Endothelial cell of umbilical vein (primary cell): ENCODE data around the gene CREG1. TPM values are rescaled to one million over a fixed set of nuclear protein-coding genes. Genes with fewer than 3 reads are reported as not detected.

Experiments used
- BruUV-seq: library from RNA; stranded (reverse); fragments of 400-500 nt; replicated peaks from 2 replicates; lab custom pipeline; 2021; lab: Mats Ljungman, UMichigan
- CTCF ChIA-PET: fragments of 300-600, 350-600 bp; sonication (Branson Sonifier 250); formaldehyde crosslinking; loops from one replicate; lab custom pipeline; 2021; ENCODE audit warnings: antibody characterized with exemption, inconsistent platforms; lab: Charles Lee
- POLR2A ChIA-PET: fragments of 300-600, 350-600 bp; sonication (Branson Sonifier 250); formaldehyde crosslinking; loops from one replicate; lab custom pipeline; 2021; ENCODE audit warnings: antibody characterized with exemption, inconsistent platforms; lab: Charles Lee
- DNase-seq: peaks from one replicate; pipeline ENCODE4 v3.0.0-alpha.2; 2011; ENCODE audit warnings: low read depth, low spot score
- FAIRE-seq: peaks from 2 replicates; lab custom pipeline; 2011; peaks lifted over from hg19 to GRCh38; lab: Jason Lieb, UNC
- H2AFZ ChIP-seq: 2 replicates; pipeline ENCODE4 v1.6.0; 2012; ENCODE audit warnings: low read depth, low read length, control low read depth, inconsistent platforms
- H3K27ac ChIP-seq: 2 replicates; pipeline ENCODE4 v1.5.1; 2011; ENCODE audit warnings: low read depth, mild to moderate bottlenecking, control low read depth, low read length, moderate library complexity; ENCODE audit not compliant: insufficient read depth
- H3K27me3 ChIP-seq, 2 experiments: 2 replicates each; pipeline versions ENCODE4 v1.6.0 to v1.6.1; 2011; ENCODE audit warnings: low read length in 2 of 2, mixed read lengths in 1 of 2; ENCODE audit not compliant: control insufficient read depth in 2 of 2, insufficient read depth in 2 of 2
- H3K36me3 ChIP-seq, 2 experiments: 2 replicates in 1 of 2; 3 replicates in 1 of 2; pipeline ENCODE4 v1.5.1; 2011; ENCODE audit warnings: low read length in 2 of 2, mild to moderate bottlenecking in 1 of 2, moderate library complexity in 1 of 2; ENCODE audit not compliant: control insufficient read depth in 2 of 2, insufficient read depth in 2 of 2; ENCODE audit errors: extremely low read depth in 1 of 2
- H3K4me1 ChIP-seq: 3 replicates; pipeline ENCODE4 v1.5.1; 2011; ENCODE audit warnings: mild to moderate bottlenecking, low read length; ENCODE audit not compliant: control insufficient read depth, insufficient read depth; ENCODE audit errors: extremely low read depth
- H3K4me2 ChIP-seq: 2 replicates; pipeline ENCODE4 v1.6.1; 2011; ENCODE audit warnings: low read length, control low read depth, mixed read lengths; ENCODE audit not compliant: insufficient read depth
- H3K4me3 ChIP-seq, 3 experiments: fragments of 200-600 bp in 1 of 3; sonication (generic), shearing (Covaris generic) in 1 of 3; replicated peaks in 1 of 3; 2 replicates each; pipeline ENCODE4 v1.5.1; 2011 to 2016; ENCODE audit warnings: control low read depth in 3 of 3, low read length in 3 of 3, mild to moderate bottlenecking in 2 of 3, inconsistent platforms in 1 of 3, low read depth in 1 of 3, moderate library complexity in 1 of 3; ENCODE audit not compliant: insufficient read depth in 1 of 3
- H3K79me2 ChIP-seq: 2 replicates; pipeline ENCODE4 v1.6.0; 2012; ENCODE audit warnings: low read length, inconsistent platforms; ENCODE audit not compliant: control insufficient read depth, insufficient read depth
- H3K9ac ChIP-seq: replicated peaks from 2 replicates; pipeline ENCODE3; 2011; ENCODE audit warnings: low read length, control low read depth; ENCODE audit not compliant: insufficient read depth; ENCODE audit errors: extremely low read depth
- H3K9me1 ChIP-seq: replicated peaks from 3 replicates; pipeline ENCODE4 v1.6.0; 2011; ENCODE audit warnings: mild to moderate bottlenecking, low read length; ENCODE audit not compliant: control insufficient read depth, insufficient read depth; ENCODE audit errors: extremely low read depth
- H3K9me3 ChIP-seq: replicated peaks from 2 replicates; pipeline ENCODE4 v1.5.1; 2012; ENCODE audit warnings: low read length, inconsistent platforms; ENCODE audit not compliant: control insufficient read depth, insufficient read depth
- H4K20me1 ChIP-seq: replicated peaks from 2 replicates; pipeline ENCODE3; 2011; ENCODE audit warnings: mild to moderate bottlenecking, low read length; ENCODE audit not compliant: control insufficient read depth, insufficient read depth; ENCODE audit errors: extremely low read depth
- EZH2 ChIP-seq: IDR thresholded peaks from 2 replicates; pipeline ENCODE4 v1.6.1; 2012; ENCODE audit warnings: borderline replicate concordance, low read depth, mild to moderate bottlenecking, moderate library complexity, low read length, inconsistent platforms; ENCODE audit not compliant: severe bottlenecking
- FOS ChIP-seq: IDR thresholded peaks from 2 replicates; pipeline ENCODE4 v1.6.1; 2011; ENCODE audit warnings: mild to moderate bottlenecking, low read length, moderate library complexity, borderline replicate concordance; ENCODE audit not compliant: insufficient read depth
- GATA2 ChIP-seq: IDR thresholded peaks from 2 replicates; pipeline ENCODE4 v1.7.0; 2011; ENCODE audit warnings: low read depth, mild to moderate bottlenecking, moderate library complexity, mixed read lengths, low read length; ENCODE audit not compliant: insufficient read length, insufficient read depth
- MAX ChIP-seq: IDR thresholded peaks from 2 replicates; pipeline ENCODE4 v1.6.1; 2011; ENCODE audit not compliant: insufficient read depth, insufficient read length
- MYC ChIP-seq: IDR thresholded peaks from one replicate; pipeline ENCODE4 v1.6.1; 2011; ENCODE audit warnings: mild to moderate bottlenecking, low read depth, low read length
- POLR2A ChIP-seq: IDR thresholded peaks from 2 replicates; pipeline ENCODE4 v1.6.1; 2012; ENCODE audit warnings: low read depth, mild to moderate bottlenecking, control low read depth, low read length
- POLR2AphosphoS5 ChIP-seq: IDR thresholded peaks from 2 replicates; pipeline ENCODE4 v1.6.1; 2012; ENCODE audit warnings: low read depth, mild to moderate bottlenecking, control low read depth, low read length, moderate library complexity; ENCODE audit not compliant: insufficient read depth
- dilution Hi-C: fragments of 300-500 bp; cut with MboI; formaldehyde crosslinking; loops from one replicate; pipeline ENCODE4 v1.15.0; 2019; ENCODE audit warnings: low sequenced_read_pairs; ENCODE audit not compliant: extremely low pct_ligation_motif_present
- intact Hi-C: fragments of 100-400 bp; cut with micrococcal nuclease; formaldehyde crosslinking; loops from one replicate; pipeline ENCODE4 v1.10.0; 2022
- polyA plus RNA-seq, 4 experiments: library from polyadenylated mRNA; depleted of rRNA in 3 of 4; stranded (reverse) in 3 of 4; unstranded in 1 of 4; fragments of >200 nt; gene quantifications; 2 replicates each; pipeline versions ENCODE4 v1.2.1 to v1.2.3, GENCODE V29; 2011 to 2012; ENCODE audit warnings: missing spikeins in 1 of 4
- total RNA-seq: library from RNA; stranded (reverse); gene quantifications from 2 replicates; pipeline ENCODE4 v1.2.3, GENCODE V29; 2021
- TF ChIP-seq, protein P1 (sequence below), 2 donors: IDR thresholded peaks; 1 replicate in 1 of 2; 2 replicates in 1 of 2; pipeline ENCODE4 v1.5.1; 2011; ENCODE audit warnings: low read length in 2 of 2, mild to moderate bottlenecking in 2 of 2, moderate library complexity in 2 of 2, control low read depth in 1 of 2, inconsistent platforms in 1 of 2, low read depth in 1 of 2; ENCODE audit not compliant: insufficient read depth in 1 of 2; ENCODE audit errors: extremely low read depth in 1 of 2

CREG1 gene
- total and polyA plus RNA-seq, 2 donors (not counting 3 experiments of a cell fraction or from before 2014, with no cell fraction given): 10.3 to 15.8 TPM

- Histone ChIP-seq H3K79me2 (no peaks in the 10 kb centered on the region), H3K4me2 (no peak overlapping the region), H3K27ac (no peak overlapping the region), H3K4me3 (no peak overlapping the region), H3K36me3 (no peaks in the 10 kb centered on the region), H3K9me1 (no peaks in the 10 kb centered on the region), H3K4me1 (no peaks in the 10 kb centered on the region), H4K20me1 (no peaks in the 10 kb centered on the region), H3K27me3 (no peaks in the 10 kb centered on the region), H3K9me3 (no peaks in the 10 kb centered on the region), H2AFZ (no peak overlapping the region), H3K9ac (no peak overlapping the region)
- TF ChIP-seq POLR2AphosphoS5: no peak
- no peak for TF ChIP-seq POLR2A
- TF ChIP-seq MAX: no peak
- TF ChIP-seq, protein P1, sequence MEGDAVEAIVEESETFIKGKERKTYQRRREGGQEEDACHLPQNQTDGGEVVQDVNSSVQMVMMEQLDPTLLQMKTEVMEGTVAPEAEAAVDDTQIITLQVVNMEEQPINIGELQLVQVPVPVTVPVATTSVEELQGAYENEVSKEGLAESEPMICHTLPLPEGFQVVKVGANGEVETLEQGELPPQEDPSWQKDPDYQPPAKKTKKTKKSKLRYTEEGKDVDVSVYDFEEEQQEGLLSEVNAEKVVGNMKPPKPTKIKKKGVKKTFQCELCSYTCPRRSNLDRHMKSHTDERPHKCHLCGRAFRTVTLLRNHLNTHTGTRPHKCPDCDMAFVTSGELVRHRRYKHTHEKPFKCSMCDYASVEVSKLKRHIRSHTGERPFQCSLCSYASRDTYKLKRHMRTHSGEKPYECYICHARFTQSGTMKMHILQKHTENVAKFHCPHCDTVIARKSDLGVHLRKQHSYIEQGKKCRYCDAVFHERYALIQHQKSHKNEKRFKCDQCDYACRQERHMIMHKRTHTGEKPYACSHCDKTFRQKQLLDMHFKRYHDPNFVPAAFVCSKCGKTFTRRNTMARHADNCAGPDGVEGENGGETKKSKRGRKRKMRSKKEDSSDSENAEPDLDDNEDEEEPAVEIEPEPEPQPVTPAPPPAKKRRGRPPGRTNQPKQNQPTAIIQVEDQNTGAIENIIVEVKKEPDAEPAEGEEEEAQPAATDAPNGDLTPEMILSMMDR (IDR thresholded peaks at IDR 0.05; ENCODE audit: extremely low read depth in 1 of 2, insufficient read depth in 1 of 2, low read depth in 1 of 2, low read length in 2 of 2): no peak
- TF ChIP-seq EZH2: no peak
- TF ChIP-seq GATA2: no peak
- TF ChIP-seq MYC: no peak
- no peak for TF ChIP-seq FOS
- intact Hi-C loops (no loop called here), dilution Hi-C loops (no loop called here)
- no TSS peak for BruUV-seq
- FAIRE-seq: no peak
- POLR2A ChIA-PET: no interaction called here
- no peak for DNase-seq
- CTCF ChIA-PET: no interaction called here
These were observed 34.3 kb upstream of the CREG1 start for GRCh38 chr1:167587872-167588271.
